Endothelial cell of umbilical vein (primary cell): ENCODE measurements around the gene TBX20. TPM values are rescaled to one million over a fixed set of nuclear protein-coding genes. Genes with fewer than 3 reads are reported as not detected.

Experiments used
- BruUV-seq: library from RNA; stranded (reverse); fragments of 400-500 nt; replicated peaks from 2 replicates; lab custom pipeline; 2021; lab: Mats Ljungman, UMichigan
- CTCF ChIA-PET: fragments of 300-600, 350-600 bp; sonication (Branson Sonifier 250); formaldehyde crosslinking; loops from one replicate; lab custom pipeline; 2021; ENCODE audit warnings: antibody characterized with exemption, inconsistent platforms; lab: Charles Lee
- POLR2A ChIA-PET: fragments of 300-600, 350-600 bp; sonication (Branson Sonifier 250); formaldehyde crosslinking; loops from one replicate; lab custom pipeline; 2021; ENCODE audit warnings: antibody characterized with exemption, inconsistent platforms; lab: Charles Lee
- DNase-seq: peaks from one replicate; pipeline ENCODE4 v3.0.0-alpha.2; 2011; ENCODE audit warnings: low read depth, low spot score
- FAIRE-seq: peaks from 2 replicates; lab custom pipeline; 2011; peaks lifted over from hg19 to GRCh38; lab: Jason Lieb, UNC
- H2AFZ ChIP-seq: 2 replicates; pipeline ENCODE4 v1.6.0; 2012; ENCODE audit warnings: low read depth, low read length, control low read depth, inconsistent platforms
- H3K27ac ChIP-seq: 2 replicates; pipeline ENCODE4 v1.5.1; 2011; ENCODE audit warnings: low read depth, mild to moderate bottlenecking, control low read depth, low read length, moderate library complexity; ENCODE audit not compliant: insufficient read depth
- H3K27me3 ChIP-seq, 2 experiments: 2 replicates each; pipeline versions ENCODE4 v1.6.0 to v1.6.1; 2011; ENCODE audit warnings: low read length in 2 of 2, mixed read lengths in 1 of 2; ENCODE audit not compliant: control insufficient read depth in 2 of 2, insufficient read depth in 2 of 2
- H3K36me3 ChIP-seq, 2 experiments: 2 replicates in 1 of 2; 3 replicates in 1 of 2; pipeline ENCODE4 v1.5.1; 2011; ENCODE audit warnings: low read length in 2 of 2, mild to moderate bottlenecking in 1 of 2, moderate library complexity in 1 of 2; ENCODE audit not compliant: control insufficient read depth in 2 of 2, insufficient read depth in 2 of 2; ENCODE audit errors: extremely low read depth in 1 of 2
- H3K4me1 ChIP-seq: 3 replicates; pipeline ENCODE4 v1.5.1; 2011; ENCODE audit warnings: mild to moderate bottlenecking, low read length; ENCODE audit not compliant: control insufficient read depth, insufficient read depth; ENCODE audit errors: extremely low read depth
- H3K4me2 ChIP-seq: 2 replicates; pipeline ENCODE4 v1.6.1; 2011; ENCODE audit warnings: low read length, control low read depth, mixed read lengths; ENCODE audit not compliant: insufficient read depth
- H3K4me3 ChIP-seq, 3 experiments: fragments of 200-600 bp in 1 of 3; sonication (generic), shearing (Covaris generic) in 1 of 3; replicated peaks in 1 of 3; 2 replicates each; pipeline ENCODE4 v1.5.1; 2011 to 2016; ENCODE audit warnings: control low read depth in 3 of 3, low read length in 3 of 3, mild to moderate bottlenecking in 2 of 3, inconsistent platforms in 1 of 3, low read depth in 1 of 3, moderate library complexity in 1 of 3; ENCODE audit not compliant: insufficient read depth in 1 of 3
- H3K79me2 ChIP-seq: 2 replicates; pipeline ENCODE4 v1.6.0; 2012; ENCODE audit warnings: low read length, inconsistent platforms; ENCODE audit not compliant: control insufficient read depth, insufficient read depth
- H3K9ac ChIP-seq: replicated peaks from 2 replicates; pipeline ENCODE3; 2011; ENCODE audit warnings: low read length, control low read depth; ENCODE audit not compliant: insufficient read depth; ENCODE audit errors: extremely low read depth
- H3K9me1 ChIP-seq: replicated peaks from 3 replicates; pipeline ENCODE4 v1.6.0; 2011; ENCODE audit warnings: mild to moderate bottlenecking, low read length; ENCODE audit not compliant: control insufficient read depth, insufficient read depth; ENCODE audit errors: extremely low read depth
- H3K9me3 ChIP-seq: replicated peaks from 2 replicates; pipeline ENCODE4 v1.5.1; 2012; ENCODE audit warnings: low read length, inconsistent platforms; ENCODE audit not compliant: control insufficient read depth, insufficient read depth
- H4K20me1 ChIP-seq: replicated peaks from 2 replicates; pipeline ENCODE3; 2011; ENCODE audit warnings: mild to moderate bottlenecking, low read length; ENCODE audit not compliant: control insufficient read depth, insufficient read depth; ENCODE audit errors: extremely low read depth
- CTCF ChIP-seq, 2 donors: IDR thresholded peaks; 1 replicate in 1 of 2; 2 replicates in 1 of 2; pipeline ENCODE4 v1.5.1; 2011; ENCODE audit warnings: low read length in 2 of 2, mild to moderate bottlenecking in 2 of 2, moderate library complexity in 2 of 2, control low read depth in 1 of 2, inconsistent platforms in 1 of 2, low read depth in 1 of 2; ENCODE audit not compliant: insufficient read depth in 1 of 2; ENCODE audit errors: extremely low read depth in 1 of 2
- EZH2 ChIP-seq: IDR thresholded peaks from 2 replicates; pipeline ENCODE4 v1.6.1; 2012; ENCODE audit warnings: borderline replicate concordance, low read depth, mild to moderate bottlenecking, moderate library complexity, low read length, inconsistent platforms; ENCODE audit not compliant: severe bottlenecking
- FOS ChIP-seq: IDR thresholded peaks from 2 replicates; pipeline ENCODE4 v1.6.1; 2011; ENCODE audit warnings: mild to moderate bottlenecking, low read length, moderate library complexity, borderline replicate concordance; ENCODE audit not compliant: insufficient read depth
- GATA2 ChIP-seq: IDR thresholded peaks from 2 replicates; pipeline ENCODE4 v1.7.0; 2011; ENCODE audit warnings: low read depth, mild to moderate bottlenecking, moderate library complexity, mixed read lengths, low read length; ENCODE audit not compliant: insufficient read length, insufficient read depth
- JUN ChIP-seq: IDR thresholded peaks from 2 replicates; pipeline ENCODE4 v1.6.1; 2011; ENCODE audit warnings: borderline replicate concordance, low read depth; ENCODE audit not compliant: insufficient read length, insufficient read depth
- MYC ChIP-seq: IDR thresholded peaks from one replicate; pipeline ENCODE4 v1.6.1; 2011; ENCODE audit warnings: mild to moderate bottlenecking, low read depth, low read length
- POLR2A ChIP-seq: IDR thresholded peaks from 2 replicates; pipeline ENCODE4 v1.6.1; 2012; ENCODE audit warnings: low read depth, mild to moderate bottlenecking, control low read depth, low read length
- POLR2AphosphoS5 ChIP-seq: IDR thresholded peaks from 2 replicates; pipeline ENCODE4 v1.6.1; 2012; ENCODE audit warnings: low read depth, mild to moderate bottlenecking, control low read depth, low read length, moderate library complexity; ENCODE audit not compliant: insufficient read depth
- dilution Hi-C: fragments of 300-500 bp; cut with MboI; formaldehyde crosslinking; loops from one replicate; pipeline ENCODE4 v1.15.0; 2019; ENCODE audit warnings: low sequenced_read_pairs; ENCODE audit not compliant: extremely low pct_ligation_motif_present
- intact Hi-C: fragments of 100-400 bp; cut with micrococcal nuclease; formaldehyde crosslinking; loops from one replicate; pipeline ENCODE4 v1.10.0; 2022
- polyA plus RNA-seq, 4 experiments: library from polyadenylated mRNA; depleted of rRNA in 3 of 4; stranded (reverse) in 3 of 4; unstranded in 1 of 4; fragments of >200 nt; gene quantifications; 2 replicates each; pipeline versions ENCODE4 v1.2.1 to v1.2.3, GENCODE V29; 2011 to 2012; ENCODE audit warnings: missing spikeins in 1 of 4
- total RNA-seq: library from RNA; stranded (reverse); gene quantifications from 2 replicates; pipeline ENCODE4 v1.2.3, GENCODE V29; 2021
- TF ChIP-seq, protein P1 (sequence below): IDR thresholded peaks from 2 replicates; pipeline ENCODE4 v1.6.1; 2011; ENCODE audit not compliant: insufficient read depth, insufficient read length

TBX20 gene
- total and polyA plus RNA-seq, 2 donors (not counting 3 experiments of a cell fraction or from before 2014, with no cell fraction given), result not detected

DNA sequence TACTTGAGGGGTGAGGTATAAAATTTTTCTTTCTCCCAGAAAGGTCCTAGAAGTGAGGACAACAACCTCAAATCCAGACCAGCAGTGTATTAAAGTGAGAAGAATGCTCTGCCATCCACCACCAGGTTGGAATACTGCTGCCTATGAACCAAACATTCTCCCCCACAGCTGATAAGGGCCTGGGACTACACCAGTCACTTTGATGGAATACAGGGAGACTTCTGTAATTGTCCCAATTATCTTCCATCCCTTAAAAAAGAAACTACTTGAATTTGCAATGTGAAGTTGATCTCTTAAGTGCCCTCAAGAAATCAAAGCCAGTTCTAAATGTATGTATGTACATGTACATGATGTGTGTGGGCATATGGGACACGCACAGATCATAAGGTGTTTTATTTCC, 3.0 kb downstream of the TBX20 start:
- H3K9ac ChIP-seq, result no peak overlapping the region
- ChIA-PET CTCF (no interaction called here), POLR2A (no interaction called here)
- peaks cover 74 to 95% of the 10 kb centered on the region in 2 experiments for H3K27me3 ChIP-seq
- no peaks in the 10 kb centered on the region for H3K9me1 ChIP-seq
- no peaks in the 10 kb centered on the region for H3K79me2 ChIP-seq
- no peak for FAIRE-seq
- no TSS peak for BruUV-seq
- H3K36me3 ChIP-seq, result no peaks in the 10 kb centered on the region
- no peak overlapping the region for H3K4me2 ChIP-seq
- intact Hi-C loops, result loop anchor here (10.0 kb wide), 1 partner anchor 796 kb away; no protein-coding TSS in a partner anchor
- no peak for DNase-seq
- peaks cover 12% of the 10 kb centered on the region for H3K4me1 ChIP-seq
- H3K4me3 ChIP-seq, result no peak overlapping the region
- no peaks in the 10 kb centered on the region for H4K20me1 ChIP-seq
- H3K27ac ChIP-seq, result no peak overlapping the region
- no peak for TF ChIP-seq POLR2A
- TF ChIP-seq POLR2AphosphoS5, result no peak
- no peak for TF ChIP-seq EZH2
- TF ChIP-seq FOS, result no peak
- no peak for TF ChIP-seq MYC
- TF ChIP-seq, protein P1, sequence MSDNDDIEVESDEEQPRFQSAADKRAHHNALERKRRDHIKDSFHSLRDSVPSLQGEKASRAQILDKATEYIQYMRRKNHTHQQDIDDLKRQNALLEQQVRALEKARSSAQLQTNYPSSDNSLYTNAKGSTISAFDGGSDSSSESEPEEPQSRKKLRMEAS, result no peak
- TF ChIP-seq GATA2, result no peak
- no peak for TF ChIP-seq JUN
- no peak for TF ChIP-seq CTCF (IDR thresholded peaks at IDR 0.05; ENCODE audit: extremely low read depth in 1 of 2, insufficient read depth in 1 of 2, low read depth in 1 of 2, low read length in 2 of 2)
- dilution Hi-C loops, result no loop called here
- H3K9me3 ChIP-seq, result no peaks in the 10 kb centered on the region
- H2AFZ ChIP-seq, result no peak overlapping the region
